Body of pancreas (tissue), 4 donors: Measurements from ENCODE around the gene TUBB8B. TPM values are rescaled to one million over a fixed set of nuclear protein-coding genes. Genes with fewer than 3 reads are reported as not detected.
"Not testable (repeated sequence)": the region's sequence is repeated elsewhere in the genome, so short reads cannot be mapped to it uniquely, and the experiment has no call there.

Experiments
- ATAC-seq: fragments of 150-250 bp; one replicate; pipeline ENCODE4 v1.9.1; 2016
- DNase-seq, 4 donors: peaks; one replicate each; pipeline ENCODE4 v3.0.0-alpha.2; 2019
- H3K27ac ChIP-seq, 4 donors: fragments of 200-600 bp; sonication (generic); 1 replicate in 3 of 4; 2 replicates in 1 of 4; pipeline versions ENCODE4 v1.5.1 to v1.6.1; 2016 to 2019; ENCODE audit warnings: mild to moderate bottlenecking in 1 of 4, mixed read lengths in 1 of 4, moderate library complexity in 1 of 4
- H3K27me3 ChIP-seq, 2 donors: fragments of 200-600 bp; sonication (generic); one replicate each; pipeline ENCODE4 v1.6.0; 2016; ENCODE audit warnings: mild to moderate bottlenecking in 1 of 2
- H3K36me3 ChIP-seq, 2 donors: fragments of 200-600 bp; sonication (generic); replicated peaks in 1 of 2; 2 replicates each; pipeline ENCODE4 v1.5.1; 2016; ENCODE audit warnings: low read depth in 2 of 2; ENCODE audit not compliant: insufficient read depth in 1 of 2
- H3K4me1 ChIP-seq: fragments of 200-600 bp; sonication (generic); one replicate; pipeline ENCODE4 v1.6.0; 2016
- H3K4me3 ChIP-seq, 2 donors: fragments of 200-600 bp; sonication (generic); 1 replicate in 1 of 2; 2 replicates in 1 of 2; pipeline ENCODE4 v1.5.1; 2016 to 2019
- H3K9me3 ChIP-seq, 3 donors: fragments of 200-600 bp; sonication (generic); 1 replicate in 2 of 3; 2 replicates in 1 of 3; pipeline ENCODE4 v1.5.1; 2016
- CTCF ChIP-seq, 7 experiments: fragments of 450-650 bp in 4 of 7; fragments of 200-600 bp in 3 of 7; sonication (generic) in 3 of 7; IDR thresholded peaks; one replicate each; pipeline ENCODE4 v1.5.1; 2016 to 2019; ENCODE audit warnings: antibody characterized with exemption in 7 of 7
- WGBS, 2 donors: methylation state at CpG; one replicate each; pipeline ENCODE4 v1.1.5; 2017; 5-methylcytosine and 5-hydroxymethylcytosine counted together
- intact Hi-C: fragments of 100-400 bp; cut with DNase I; formaldehyde crosslinking; loops from one replicate; pipeline ENCODE4 v1.15.1; 2023
- total RNA-seq, 2 donors: library from RNA; depleted of rRNA; stranded (reverse); fragments of >200 nt; gene quantifications; one replicate each; pipeline ENCODE4 v1.1.0, GENCODE V29; 2016

The TUBB8B gene
- not detected for total RNA-seq

GRCh38 chr18:49176-49665 is at the start of gene TUBB8B:
Gene TUBB8B, minus strand, starts transcription at chr18:49615. Its CDS starts 58 bp downstream, at chr18:49557.
- ATAC-seq, H3K36me3 ChIP-seq, intact Hi-C loops, H3K27me3 ChIP-seq, H3K27ac ChIP-seq, H3K4me1 ChIP-seq, DNase-seq, H3K4me3 ChIP-seq, H3K9me3 ChIP-seq: not testable (repeated sequence)
- 80 to 87% methylated on average over 3 to 18 of the region's 37 CpGs for WGBS, 2 donors

DNA sequence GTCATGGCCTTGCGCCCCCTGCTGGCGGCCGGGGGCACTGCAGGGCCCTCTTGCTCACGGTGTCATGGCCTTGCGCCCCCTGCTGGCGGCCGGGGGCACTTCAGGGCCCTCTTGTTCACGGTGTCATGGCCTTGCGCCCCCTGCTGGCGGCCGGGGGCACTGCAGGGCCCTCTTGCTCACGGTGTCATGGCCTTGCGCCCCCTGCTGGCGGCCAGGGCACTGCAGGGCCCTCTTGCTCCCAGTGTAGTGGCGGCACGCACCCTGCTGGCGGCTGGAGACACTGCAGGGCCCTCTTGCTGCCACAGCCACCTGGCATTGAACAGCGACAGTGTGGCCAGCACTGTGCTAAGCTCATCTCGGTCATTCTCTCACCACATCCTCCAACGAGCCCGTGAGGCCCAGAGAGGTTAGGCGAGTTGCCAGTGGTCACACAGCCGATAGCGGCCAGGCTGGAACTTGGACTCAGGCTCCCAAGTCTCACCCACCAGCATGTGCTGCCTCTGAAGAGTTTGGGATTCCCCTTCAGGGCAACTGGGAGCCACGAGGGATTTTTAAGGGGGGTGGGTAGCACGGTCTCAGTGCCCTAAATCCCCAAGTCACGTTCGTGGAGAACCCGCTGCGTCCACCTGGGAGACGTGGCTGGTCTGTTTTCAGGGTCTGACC is 48.0 kb upstream of the TUBB8B start:
- H3K27ac ChIP-seq, DNase-seq, ATAC-seq, H3K4me1 ChIP-seq, H3K27me3 ChIP-seq, H3K36me3 ChIP-seq, H3K4me3 ChIP-seq, H3K9me3 ChIP-seq, intact Hi-C loops: not testable (repeated sequence)
- WGBS, 2 donors = 67 to 69% methylated on average over 1 to 24 of the region's 31 CpGs
- TF ChIP-seq CTCF (IDR thresholded peaks at IDR 0.05) = peak in 1 of 7 experiments; percentile 21

GRCh38 chr18:96767-97131 is 47.3 kb upstream of the TUBB8B start:
- H3K27me3 ChIP-seq, H3K4me1 ChIP-seq, H3K9me3 ChIP-seq, H3K27ac ChIP-seq, H3K4me3 ChIP-seq, intact Hi-C loops, H3K36me3 ChIP-seq, DNase-seq, ATAC-seq: not testable (repeated sequence)
- WGBS, 2 donors = 61% methylated on average over 4 of the region's 20 CpGs; no CpG with 5 or more reads in 1 of the 2 donors

DNA sequence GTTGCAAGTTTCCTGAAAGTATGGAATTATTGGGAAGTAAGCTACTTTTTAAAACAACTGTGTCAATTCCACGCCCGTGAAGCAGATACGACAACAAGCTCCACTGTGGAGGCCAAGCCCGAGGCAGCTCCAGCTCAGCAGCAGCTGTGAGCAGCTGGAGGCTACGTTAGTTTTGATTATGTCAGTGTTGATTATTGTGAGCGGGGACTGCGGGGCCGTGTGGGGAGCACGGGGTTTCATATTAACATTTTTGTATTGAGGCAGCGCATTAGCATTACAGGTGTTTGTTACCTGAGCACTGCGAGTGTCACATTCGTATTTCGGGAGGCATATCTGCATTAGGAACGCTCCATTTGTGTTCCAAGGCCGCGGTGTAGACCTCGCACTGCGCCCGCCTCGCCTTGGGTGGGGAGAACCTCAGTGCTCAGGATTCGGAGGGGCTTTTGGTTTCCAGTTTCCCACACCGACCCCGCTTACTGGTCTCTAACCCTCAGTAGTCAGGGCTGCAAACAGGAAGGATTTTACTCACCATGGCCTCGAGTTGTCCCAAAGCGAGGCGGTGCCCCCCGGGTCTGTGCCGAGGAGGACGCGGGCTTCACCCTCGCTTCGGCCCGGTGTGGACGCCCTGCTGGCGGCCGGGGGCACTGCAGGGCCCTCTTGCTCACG is 46.8 kb upstream of the TUBB8B start:
- H3K4me3 ChIP-seq, H3K27ac ChIP-seq, H3K36me3 ChIP-seq, H3K27me3 ChIP-seq, ATAC-seq, intact Hi-C loops, H3K4me1 ChIP-seq, H3K9me3 ChIP-seq, DNase-seq: not testable (repeated sequence)
- 82 to 90% methylated on average over 15 to 27 of the region's 37 CpGs for WGBS, 2 donors

GRCh38 chr18:95580-95979 is 46.2 kb upstream of the TUBB8B start:
- H3K4me3 ChIP-seq, intact Hi-C loops, DNase-seq, H3K9me3 ChIP-seq, H3K27me3 ChIP-seq, H3K36me3 ChIP-seq, ATAC-seq, H3K27ac ChIP-seq, H3K4me1 ChIP-seq: not testable (repeated sequence)
- 84 to 91% methylated on average over 18 of the region's 18 CpGs for WGBS, 2 donors

- H3K27me3 ChIP-seq, H3K4me1 ChIP-seq, ATAC-seq, H3K27ac ChIP-seq, H3K9me3 ChIP-seq, DNase-seq, H3K4me3 ChIP-seq, intact Hi-C loops, H3K36me3 ChIP-seq: not testable (repeated sequence)
- 56 to 64% methylated on average over 6 of the region's 6 CpGs for WGBS, 2 donors
Observed at GRCh38 chr18:93897-94408, 44.5 kb upstream of the TUBB8B start.

- DNase-seq, ATAC-seq, H3K4me3 ChIP-seq, H3K4me1 ChIP-seq, H3K9me3 ChIP-seq, H3K27ac ChIP-seq, H3K27me3 ChIP-seq, H3K36me3 ChIP-seq, intact Hi-C loops: not testable (repeated sequence)
- WGBS, 2 donors = 71 to 81% methylated on average over 1 of the region's 1 CpG
Observed at GRCh38 chr18:91561-91960, 42.1 kb upstream of the TUBB8B start.

DNA sequence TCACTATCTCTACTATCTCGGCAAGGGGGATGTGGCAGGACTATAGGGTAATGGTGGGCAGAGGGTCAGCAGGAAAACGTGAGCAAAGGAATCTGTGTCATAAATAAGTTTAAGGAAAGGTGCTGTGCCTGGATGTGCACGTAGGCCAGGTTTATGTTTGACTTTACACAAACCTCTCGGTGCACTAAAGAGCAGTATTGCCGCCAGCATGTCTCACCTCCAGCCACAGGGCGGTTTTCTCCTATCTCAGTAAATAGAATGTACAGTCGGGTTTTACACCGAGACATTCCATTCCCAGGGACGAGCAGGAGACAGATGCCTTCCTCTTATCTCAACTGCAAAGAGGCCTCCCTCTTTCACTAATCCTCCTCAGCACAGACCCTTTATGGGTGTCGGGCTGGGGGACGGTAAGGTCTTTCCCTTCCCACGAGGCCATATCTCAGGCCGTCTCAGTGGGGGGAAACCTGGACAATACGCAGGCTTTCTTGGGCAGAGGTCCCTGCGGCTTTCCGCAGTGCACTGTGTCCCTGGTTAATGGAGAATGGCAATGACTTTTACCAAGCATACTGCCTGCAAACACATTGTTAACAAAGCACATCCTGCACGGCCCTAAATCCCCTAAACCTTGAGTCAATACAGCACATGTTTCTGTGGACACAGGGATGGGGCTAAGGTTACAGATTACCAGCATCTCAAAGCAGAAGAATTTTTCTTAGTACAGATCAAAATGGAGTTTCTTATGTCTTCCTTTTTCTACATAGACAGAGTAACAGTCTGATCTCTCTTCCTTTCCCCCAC is 41.2 kb upstream of the TUBB8B start:
- H3K36me3 ChIP-seq, H3K9me3 ChIP-seq, ATAC-seq, H3K4me1 ChIP-seq, DNase-seq, H3K27ac ChIP-seq, H3K27me3 ChIP-seq, intact Hi-C loops, H3K4me3 ChIP-seq: not testable (repeated sequence)
- WGBS, 2 donors = 58 to 75% methylated on average over 17 of the region's 17 CpGs

DNA sequence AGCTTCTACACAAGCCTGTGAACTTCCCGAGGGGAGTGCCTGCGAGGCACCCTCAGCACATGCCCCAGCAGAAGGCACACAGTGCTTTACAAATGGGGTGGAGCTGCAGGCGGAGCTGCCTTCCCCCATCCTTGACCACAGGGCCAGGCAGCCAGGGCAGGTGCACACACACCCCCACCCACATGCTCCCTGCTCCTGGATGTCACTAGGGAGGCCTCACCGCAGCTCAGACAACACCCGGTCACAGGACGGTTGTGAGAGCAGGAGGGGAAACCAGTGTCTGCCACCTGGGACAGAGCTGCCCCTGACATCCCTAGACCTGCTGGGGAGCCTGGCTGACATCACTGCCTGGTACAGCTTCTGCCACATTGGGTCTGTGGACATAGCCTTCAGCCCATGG is 39.7 kb upstream of the TUBB8B start:
- H3K9me3 ChIP-seq, DNase-seq, H3K36me3 ChIP-seq, H3K27me3 ChIP-seq, H3K4me3 ChIP-seq, intact Hi-C loops, ATAC-seq, H3K27ac ChIP-seq, H3K4me1 ChIP-seq: not testable (repeated sequence)
- 80 to 93% methylated on average over 2 to 5 of the region's 6 CpGs for WGBS, 2 donors

DNA sequence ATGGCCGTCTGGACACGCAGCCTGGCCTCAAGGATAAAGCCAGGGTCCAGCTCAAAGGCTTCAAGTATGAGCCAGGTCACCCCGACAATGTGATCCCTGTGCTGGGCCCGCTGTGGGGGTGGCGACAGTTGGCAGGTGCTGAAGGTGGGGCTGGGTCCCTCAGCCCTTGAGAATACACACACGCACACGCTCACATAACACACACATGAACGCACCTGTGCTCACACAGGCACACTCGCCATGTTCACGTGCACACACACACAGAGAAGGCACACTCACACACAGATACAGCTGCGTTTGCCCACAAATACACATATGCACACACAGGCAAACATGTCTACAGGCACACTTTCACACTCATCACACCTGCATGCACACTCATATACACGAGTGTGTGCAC is 35.4 kb upstream of the TUBB8B start:
- H3K9me3 ChIP-seq, H3K36me3 ChIP-seq, H3K27me3 ChIP-seq, H3K4me3 ChIP-seq, ATAC-seq, DNase-seq, H3K4me1 ChIP-seq, intact Hi-C loops, H3K27ac ChIP-seq: not testable (repeated sequence)
- 64 to 77% methylated on average over 5 to 12 of the region's 12 CpGs for WGBS, 2 donors
